Fibroblast of the aortic adventitia (primary cell): ENCODE measurements around the gene KCNT1. TPM values are rescaled to one million over a fixed set of nuclear protein-coding genes. Genes with fewer than 3 reads are reported as not detected.

Experiments
- DNase-seq: peaks from one replicate; pipeline ENCODE4 v3.0.0-alpha.2; 2010; ENCODE audit warnings: low read depth
- H3K4me3 ChIP-seq: 2 replicates; pipeline ENCODE4 v1.5.1; 2011; ENCODE audit warnings: low read depth, mild to moderate bottlenecking, control low read depth, low read length, moderate library complexity
- total RNA-seq: library from RNA; depleted of rRNA; stranded (reverse); fragments of >200 nt; gene quantifications from 2 replicates; pipeline ENCODE4 v1.2.3, GENCODE V29; 2012; ENCODE audit warnings: low replicate concordance
- TF ChIP-seq, protein P1 (sequence below): IDR thresholded peaks from 2 replicates; pipeline ENCODE4 v1.5.1; 2011; ENCODE audit warnings: mild to moderate bottlenecking, low read length, control low read depth, inconsistent platforms; ENCODE audit not compliant: insufficient read depth

The KCNT1 gene
- total RNA-seq, 1 donor: not detected

DNA sequence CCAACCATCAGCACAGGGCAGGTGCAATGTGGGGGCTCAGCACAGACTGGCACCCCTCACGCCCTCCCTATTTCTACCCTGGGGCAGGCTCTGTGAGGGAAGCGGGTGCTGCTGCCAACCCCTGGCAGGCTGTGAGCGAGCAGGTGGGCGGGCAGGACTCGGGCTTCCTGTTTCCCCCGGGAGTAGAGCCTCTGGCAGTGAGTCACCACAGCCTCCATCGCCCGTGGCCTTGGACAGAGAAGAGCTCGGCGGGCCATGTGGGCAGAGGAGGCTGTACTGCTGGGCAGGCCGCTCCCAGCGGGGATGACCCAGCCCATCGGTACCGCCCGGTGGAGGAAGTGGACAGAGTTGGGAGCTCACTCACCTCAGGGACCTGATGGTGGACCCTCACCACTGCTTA is 16.6 kb downstream of the KCNT1 start:
- no peak for DNase-seq
- TF ChIP-seq, protein P1, sequence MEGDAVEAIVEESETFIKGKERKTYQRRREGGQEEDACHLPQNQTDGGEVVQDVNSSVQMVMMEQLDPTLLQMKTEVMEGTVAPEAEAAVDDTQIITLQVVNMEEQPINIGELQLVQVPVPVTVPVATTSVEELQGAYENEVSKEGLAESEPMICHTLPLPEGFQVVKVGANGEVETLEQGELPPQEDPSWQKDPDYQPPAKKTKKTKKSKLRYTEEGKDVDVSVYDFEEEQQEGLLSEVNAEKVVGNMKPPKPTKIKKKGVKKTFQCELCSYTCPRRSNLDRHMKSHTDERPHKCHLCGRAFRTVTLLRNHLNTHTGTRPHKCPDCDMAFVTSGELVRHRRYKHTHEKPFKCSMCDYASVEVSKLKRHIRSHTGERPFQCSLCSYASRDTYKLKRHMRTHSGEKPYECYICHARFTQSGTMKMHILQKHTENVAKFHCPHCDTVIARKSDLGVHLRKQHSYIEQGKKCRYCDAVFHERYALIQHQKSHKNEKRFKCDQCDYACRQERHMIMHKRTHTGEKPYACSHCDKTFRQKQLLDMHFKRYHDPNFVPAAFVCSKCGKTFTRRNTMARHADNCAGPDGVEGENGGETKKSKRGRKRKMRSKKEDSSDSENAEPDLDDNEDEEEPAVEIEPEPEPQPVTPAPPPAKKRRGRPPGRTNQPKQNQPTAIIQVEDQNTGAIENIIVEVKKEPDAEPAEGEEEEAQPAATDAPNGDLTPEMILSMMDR: no peak
- no peak overlapping the region for H3K4me3 ChIP-seq

DNA sequence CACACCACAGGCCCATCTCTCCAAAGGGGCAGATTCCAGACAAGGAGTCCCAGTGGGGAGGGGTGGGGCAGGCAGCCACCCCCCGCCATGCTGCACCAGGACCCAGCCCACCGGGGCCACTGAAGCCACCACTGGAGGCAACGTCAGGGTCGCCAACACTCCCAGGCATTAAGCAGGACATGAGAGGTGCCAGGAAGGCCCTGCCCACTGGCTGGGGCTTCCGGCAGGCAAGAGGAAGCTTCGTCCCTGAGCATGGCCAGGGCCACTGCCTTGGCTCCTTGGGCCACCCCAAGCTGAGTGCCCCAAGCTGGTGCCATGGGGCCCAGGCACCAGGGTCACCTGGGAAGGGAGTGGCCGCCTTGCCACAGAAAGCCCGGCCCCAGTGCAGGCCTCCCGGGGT is 17.5 kb downstream of the KCNT1 start:
- TF ChIP-seq, protein P1: no peak
- no peak overlapping the region for H3K4me3 ChIP-seq
- DNase-seq: no peak

DNA sequence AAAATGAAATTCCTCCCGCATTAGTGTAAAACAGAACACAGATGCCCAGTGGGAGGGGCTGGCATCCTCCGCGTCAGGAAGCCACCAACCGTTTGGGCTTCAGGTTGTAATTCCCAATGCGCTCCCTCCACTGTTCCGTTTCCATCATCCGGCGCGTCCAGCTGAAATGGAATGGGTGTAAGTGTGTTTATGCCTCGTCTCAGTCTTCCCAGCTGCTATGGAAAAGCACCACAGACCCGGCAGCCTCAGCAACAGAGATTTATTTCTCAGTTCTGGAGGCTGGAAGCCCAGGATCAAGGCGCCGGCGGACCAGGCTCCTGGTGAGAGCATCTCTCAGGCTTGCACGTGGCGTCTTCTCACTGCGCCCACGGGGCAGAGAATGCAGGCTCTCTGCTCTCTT is 20.4 kb downstream of the KCNT1 start:
- no peak for DNase-seq
- no peak overlapping the region for H3K4me3 ChIP-seq
- TF ChIP-seq, protein P1: no peak

- no peak overlapping the region for H3K4me3 ChIP-seq
- no peak for DNase-seq
- TF ChIP-seq, protein P1: no peak
These were observed 22.3 kb downstream of the KCNT1 start for GRCh38 chr9:135724186-135724787.

DNA sequence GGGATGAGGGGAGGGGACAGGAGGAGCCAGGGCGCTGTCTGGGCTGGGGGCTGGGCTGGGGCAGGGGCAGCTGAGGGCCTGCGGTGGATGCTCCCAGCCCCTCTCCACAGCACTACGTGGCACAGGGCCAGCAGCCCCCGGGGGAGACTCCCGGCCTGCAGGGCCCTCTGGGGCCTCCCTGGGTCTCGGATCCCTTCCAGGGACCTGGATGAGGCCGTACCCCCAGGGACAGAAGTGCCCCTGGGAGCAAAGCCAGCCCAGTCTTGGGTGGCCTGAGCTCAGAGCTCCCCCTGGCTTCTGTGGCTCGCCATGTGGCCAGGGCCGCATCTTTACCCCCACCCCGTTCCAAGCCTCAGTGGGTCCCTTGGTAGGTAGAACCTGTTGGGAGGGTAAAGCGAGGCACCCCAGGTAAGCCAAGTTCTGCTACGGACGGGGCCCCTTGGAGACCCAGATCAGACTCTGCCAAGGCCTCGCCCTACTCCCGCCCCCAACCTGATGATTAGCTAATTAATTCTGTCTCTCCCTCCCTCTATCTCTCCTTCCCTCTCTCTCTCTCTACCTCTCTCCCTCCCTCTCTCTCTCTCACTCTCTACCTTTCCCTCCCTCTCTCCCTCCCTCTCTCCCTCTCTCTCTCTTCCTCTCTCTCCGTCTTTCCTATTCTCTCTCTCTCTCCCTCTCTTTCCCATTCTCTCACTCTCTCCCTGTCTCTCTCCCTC is 24.3 kb downstream of the KCNT1 start:
- H3K4me3 ChIP-seq: no peak overlapping the region
- DNase-seq: no peak
- TF ChIP-seq, protein P1: no peak

DNA sequence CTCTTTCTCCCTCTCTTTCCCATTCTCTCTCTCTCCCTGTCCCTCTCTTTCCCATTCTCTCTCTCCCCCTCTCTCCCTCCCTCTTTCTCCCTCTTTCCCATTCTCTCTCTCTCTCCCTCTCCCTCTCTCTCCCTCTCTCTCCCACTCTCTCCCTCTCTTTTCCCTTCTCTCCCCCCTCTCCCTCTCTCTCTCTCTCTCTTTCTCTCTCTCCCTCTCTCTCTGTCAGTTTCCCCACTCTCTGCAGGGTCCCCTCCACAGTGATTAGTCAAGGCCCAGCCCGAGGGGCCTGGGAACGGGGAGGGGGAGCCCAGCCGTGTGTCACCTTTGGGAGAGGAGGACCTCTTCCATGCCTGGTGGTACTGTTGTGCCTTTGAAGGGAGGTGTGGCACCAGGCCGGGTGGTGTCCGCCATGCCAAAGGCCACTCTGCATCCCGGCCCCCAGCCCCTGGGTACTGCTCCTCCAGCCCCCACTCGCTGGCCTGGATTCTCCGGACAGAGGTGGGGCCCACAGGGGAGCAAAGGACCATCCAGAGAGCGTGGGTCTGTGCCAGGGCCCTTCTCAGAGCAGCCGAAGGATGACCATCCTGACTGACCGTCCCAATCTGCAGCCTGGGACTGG is 25.4 kb downstream of the KCNT1 start:
- no peak overlapping the region for H3K4me3 ChIP-seq
- TF ChIP-seq, protein P1: no peak
- no peak for DNase-seq
